Measurements from ENCODE around the gene PILRA.
A peak's percentile ranks its signal among the peaks of the same experiment; 100 is the strongest.
"Not testable (repeated sequence)": the region's sequence is repeated elsewhere in the genome, so short reads cannot be mapped to it uniquely, and the experiment has no call there.

PILRA gene

GRCh38 chr7:100373261-100373831, at the start of gene PILRA:
Gene PILRA (plus strand): TSS chr7:100373487. CDS start chr7:100373657, 170 bp downstream.
- H3K4me1 ChIP-seq: peaks cover 0 to 3% (median 0%) of the 10 kb centered on the region in 4 donors
- peak within 1 kb of the TSS; percentile 16 to 31 for H3K4me3 ChIP-seq
- intact Hi-C loops (cut with DNase I; ENCODE audit: low total_unique reads): no loop called here
- H3K36me3 ChIP-seq: peaks cover 0 to 10% (median 0%) of the 10 kb centered on the region in 3 donors
- no peaks in the 10 kb centered on the region for H3K9me3 ChIP-seq
- H3K27ac ChIP-seq: peak within 1 kb of the TSS in 1 of 2 donors; percentile 12
- DNase-seq: no peak
- peaks cover 0 to 16% of the 10 kb centered on the region in 2 donors for H3K27me3 ChIP-seq
- no peak for TF ChIP-seq CTCF (IDR thresholded peaks at IDR 0.05)

- DNase-seq; H3K27me3 ChIP-seq; H3K4me1 ChIP-seq; H3K27ac ChIP-seq; H3K4me3 ChIP-seq; intact Hi-C loops (cut with DNase I; ENCODE audit: low total_unique reads); H3K9me3 ChIP-seq: not testable (repeated sequence)
- peaks cover 11 to 69% (median 35%) of the 10 kb centered on the region in 3 donors for H3K36me3 ChIP-seq
Measured at GRCh38 chr7:100324194-100324593, 49.1 kb upstream of the PILRA start.

- H3K27ac ChIP-seq; H3K4me1 ChIP-seq; H3K4me3 ChIP-seq; intact Hi-C loops (cut with DNase I; ENCODE audit: low total_unique reads); H3K27me3 ChIP-seq; DNase-seq; H3K9me3 ChIP-seq: not testable (repeated sequence)
- H3K36me3 ChIP-seq: peaks cover 11 to 59% (median 35%) of the 10 kb centered on the region in 3 donors
Measured at GRCh38 chr7:100325671-100326070, 47.6 kb upstream of the PILRA start.

- H3K9me3 ChIP-seq; H3K27me3 ChIP-seq; H3K4me3 ChIP-seq; H3K27ac ChIP-seq; intact Hi-C loops (cut with DNase I; ENCODE audit: low total_unique reads); DNase-seq; H3K4me1 ChIP-seq: not testable (repeated sequence)
- H3K36me3 ChIP-seq: peaks cover 11 to 56% (median 35%) of the 10 kb centered on the region in 3 donors
Measured at GRCh38 chr7:100326914-100327313, 46.4 kb upstream of the PILRA start.

- intact Hi-C loops (cut with DNase I; ENCODE audit: low total_unique reads); H3K36me3 ChIP-seq: not testable (repeated sequence)
Measured at GRCh38 chr7:100335566-100336466, 37.5 kb upstream of the PILRA start.

GRCh38 chr7:100338083-100338696, 35.1 kb upstream of the PILRA start:
- H3K4me3 ChIP-seq; H3K9me3 ChIP-seq; intact Hi-C loops (cut with DNase I; ENCODE audit: low total_unique reads); H3K27ac ChIP-seq; H3K27me3 ChIP-seq; DNase-seq: not testable (repeated sequence)
- peaks cover 7 to 28% (median 18%) of the 10 kb centered on the region in 3 donors for H3K36me3 ChIP-seq
- H3K4me1 ChIP-seq: peaks cover 0 to 14% (median 6%) of the 10 kb centered on the region in 4 donors

More at GRCh38 chr7:100335566-100336466, 37.5 kb upstream of the PILRA start:
- peak; percentile 91 to 98 for DNase-seq
- H3K27me3 ChIP-seq, H3K9me3 ChIP-seq: not testable (repeated sequence)
- H3K4me1 ChIP-seq: peaks cover 0 to 14% (median 6%) of the 10 kb centered on the region in 4 donors
- peak overlapping the region; percentile 86 to 96 for H3K27ac ChIP-seq
- H3K4me3 ChIP-seq: peak overlapping the region; percentile 82 to 83

GRCh38 chr7:100341286-100341685, 32.0 kb upstream of the PILRA start:
- DNase-seq; H3K27ac ChIP-seq; H3K9me3 ChIP-seq; intact Hi-C loops (cut with DNase I; ENCODE audit: low total_unique reads); H3K27me3 ChIP-seq; H3K4me3 ChIP-seq: not testable (repeated sequence)
- peaks cover 0 to 16% (median 8%) of the 10 kb centered on the region in 4 donors for H3K4me1 ChIP-seq
- H3K36me3 ChIP-seq: peaks cover 7 to 45% (median 21%) of the 10 kb centered on the region in 3 donors

GRCh38 chr7:100342765-100343164, 30.5 kb upstream of the PILRA start:
- H3K27ac ChIP-seq: no peak overlapping the region
- no peak for TF ChIP-seq CTCF (IDR thresholded peaks at IDR 0.05)

GRCh38 chr7:100344124-100344559, 29.1 kb upstream of the PILRA start:
- intact Hi-C loops (cut with DNase I; ENCODE audit: low total_unique reads); H3K27me3 ChIP-seq; H3K4me3 ChIP-seq; H3K27ac ChIP-seq; DNase-seq; H3K9me3 ChIP-seq; H3K4me1 ChIP-seq: not testable (repeated sequence)
- peaks cover 17 to 67% (median 41%) of the 10 kb centered on the region in 3 donors for H3K36me3 ChIP-seq

More at GRCh38 chr7:100342765-100343164, 30.5 kb upstream of the PILRA start:
- Histone ChIP-seq H3K36me3 (peaks cover 19 to 60% (median 36%) of the 10 kb centered on the region in 3 donors), H3K4me1 (peaks cover 0 to 6% (median 4%) of the 10 kb centered on the region in 4 donors), H3K27me3 (no peaks in the 10 kb centered on the region), H3K9me3 (no peaks in the 10 kb centered on the region), H3K4me3 (no peak overlapping the region)
- DNase-seq: no peak
- intact Hi-C loops (cut with DNase I; ENCODE audit: low total_unique reads): no loop called here

GRCh38 chr7:100344560-100345287, 28.6 kb upstream of the PILRA start:
- Histone ChIP-seq H3K27ac (peak overlapping the region in 1 of 2 donors; percentile 15), H3K36me3 (peaks cover 21 to 70% (median 45%) of the 10 kb centered on the region in 3 donors)
- H3K9me3 ChIP-seq; DNase-seq; H3K27me3 ChIP-seq; H3K4me1 ChIP-seq; intact Hi-C loops (cut with DNase I; ENCODE audit: low total_unique reads); H3K4me3 ChIP-seq: not testable (repeated sequence)
